Stimulated activated CD4-positive, alpha-beta T cell treated with anti-CD3 and anti-CD28 coated beads, Interleukin-2, amount 100 ng/mL, for 48 hours (primary cell): ENCODE results near the gene DUSP2.

Source experiments
- DNase-seq, 2 donors: peaks; one replicate each; pipeline ENCODE4 v3.0.0-alpha.2; 2020

Gene DUSP2, protein sequence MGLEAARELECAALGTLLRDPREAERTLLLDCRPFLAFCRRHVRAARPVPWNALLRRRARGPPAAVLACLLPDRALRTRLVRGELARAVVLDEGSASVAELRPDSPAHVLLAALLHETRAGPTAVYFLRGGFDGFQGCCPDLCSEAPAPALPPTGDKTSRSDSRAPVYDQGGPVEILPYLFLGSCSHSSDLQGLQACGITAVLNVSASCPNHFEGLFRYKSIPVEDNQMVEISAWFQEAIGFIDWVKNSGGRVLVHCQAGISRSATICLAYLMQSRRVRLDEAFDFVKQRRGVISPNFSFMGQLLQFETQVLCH

DNA sequence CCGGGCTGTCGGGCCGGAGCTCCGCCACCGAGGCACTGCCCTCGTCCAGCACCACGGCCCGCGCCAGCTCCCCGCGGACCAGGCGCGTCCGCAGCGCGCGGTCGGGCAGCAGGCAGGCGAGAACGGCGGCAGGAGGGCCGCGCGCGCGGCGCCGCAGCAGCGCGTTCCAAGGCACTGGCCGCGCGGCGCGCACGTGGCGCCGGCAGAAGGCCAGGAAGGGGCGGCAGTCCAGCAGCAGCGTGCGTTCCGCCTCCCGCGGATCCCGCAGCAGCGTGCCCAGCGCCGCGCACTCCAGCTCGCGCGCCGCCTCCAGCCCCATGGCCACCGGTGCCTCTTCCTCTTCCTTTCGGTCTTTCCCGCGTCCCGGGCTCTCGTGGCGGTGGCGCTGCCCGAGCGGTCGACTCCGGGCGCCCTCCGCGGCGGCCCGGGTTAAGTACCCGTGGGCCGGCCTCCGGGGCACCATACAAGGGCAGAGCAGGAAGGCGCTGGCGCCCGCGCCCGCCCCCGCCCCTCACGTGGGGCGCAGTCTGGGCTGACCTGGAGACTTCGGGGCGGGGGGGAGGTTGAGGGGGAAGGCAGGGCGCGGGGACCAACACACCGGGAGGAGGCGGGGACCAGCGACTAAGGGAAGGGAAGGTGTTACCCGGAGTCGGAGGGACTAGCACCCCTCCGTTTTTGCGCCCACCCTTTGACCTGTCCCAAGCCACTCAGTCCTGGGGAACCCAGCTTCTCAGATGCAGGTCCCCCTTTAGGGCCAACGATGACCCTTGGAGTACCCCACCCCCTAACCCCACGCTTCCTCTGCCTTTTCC is at the start of gene DUSP2:
DUSP2 (minus strand) TSS at position 405 of the 812 bp plus-strand sequence; CDS start at position 319, 86 bp downstream.
- DNase-seq = peak; percentile 87 to 94

DNA sequence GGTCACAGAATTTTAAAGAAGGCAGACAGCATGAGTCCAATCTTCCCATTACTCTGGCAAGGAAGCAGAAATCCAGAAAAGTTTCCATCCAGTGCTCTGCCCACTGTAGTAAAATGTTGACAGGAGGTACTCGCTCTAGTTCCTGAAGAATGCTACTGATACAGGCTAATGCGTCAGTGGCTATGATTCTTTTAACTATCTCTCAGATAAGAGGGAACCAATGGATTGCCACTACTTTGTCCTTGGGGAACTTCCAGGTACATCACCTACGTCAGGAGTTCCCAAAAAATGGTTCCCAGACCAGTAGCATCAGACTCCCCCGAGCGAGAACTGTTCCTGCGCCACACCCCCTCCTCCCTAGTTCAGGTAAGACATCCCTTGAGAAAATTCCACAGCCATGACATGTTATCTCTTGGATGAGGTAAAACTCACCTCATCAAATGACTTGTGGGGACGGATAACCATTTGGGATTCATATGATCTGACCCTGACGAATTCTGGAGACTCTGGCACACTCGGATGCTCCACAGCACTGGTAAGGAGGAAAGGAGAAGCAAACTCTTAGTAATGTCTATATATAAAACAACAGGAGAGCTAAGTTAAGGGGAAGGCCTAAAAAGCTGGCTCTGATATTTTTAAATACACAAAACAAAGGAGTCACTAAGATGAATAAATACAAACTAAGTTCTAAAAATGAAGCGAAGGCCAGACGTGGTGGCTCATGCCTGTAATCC is 46.9 kb upstream of the DUSP2 start:
- DNase-seq = no peak

DNA sequence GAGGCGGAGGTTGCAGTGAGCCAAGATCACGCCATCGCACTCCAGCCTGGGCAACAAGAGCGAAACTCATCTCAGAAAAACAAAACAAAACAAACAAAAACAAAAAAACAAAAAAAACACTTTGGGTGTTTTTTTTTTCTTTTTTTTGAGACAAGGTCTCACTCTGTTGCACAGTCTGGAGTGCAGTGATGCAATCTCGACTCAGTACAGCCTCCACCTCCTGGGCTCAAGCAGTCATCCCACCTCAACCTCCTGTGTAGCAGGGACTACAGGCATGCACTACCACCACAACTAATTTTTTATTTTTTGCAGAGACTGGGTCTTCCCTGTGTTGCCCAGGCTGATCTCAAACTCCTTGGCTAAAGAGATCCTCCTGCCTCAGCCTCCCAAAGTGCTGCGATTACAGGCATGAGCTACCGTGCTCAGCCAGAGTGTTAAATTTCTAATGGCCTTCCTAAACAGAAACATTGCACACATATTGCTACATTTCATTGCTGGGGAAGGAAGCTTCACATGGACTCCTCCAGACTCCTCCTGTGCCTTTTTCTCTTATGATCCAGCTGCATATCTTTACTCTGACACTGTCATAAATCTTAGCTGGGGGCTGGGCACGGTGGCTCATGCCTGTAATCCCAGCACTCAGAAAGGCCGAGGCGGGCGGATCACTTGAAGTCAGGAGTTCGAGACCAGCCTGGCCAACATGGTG is 43.7 kb upstream of the DUSP2 start:
- no peak for DNase-seq

DNA sequence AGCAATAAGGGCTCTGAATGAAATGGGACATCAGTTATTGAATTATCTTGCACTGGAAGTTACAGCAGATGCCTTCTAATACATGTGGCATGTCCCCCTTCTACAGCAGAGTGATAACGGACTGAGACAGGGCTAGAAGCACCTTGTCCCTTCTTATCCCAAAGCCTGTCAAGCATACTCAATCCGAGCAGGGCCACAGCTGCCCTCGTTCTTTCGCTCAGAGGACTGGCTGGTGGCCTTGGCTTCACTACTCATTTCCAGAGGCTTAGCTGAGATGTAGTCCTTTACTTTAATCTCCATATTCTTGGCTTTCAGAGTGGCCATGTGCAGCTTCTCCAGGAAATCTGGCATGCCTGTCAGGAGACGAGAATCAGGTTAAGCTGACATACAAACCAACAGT is 41.3 kb upstream of the DUSP2 start:
- DNase-seq = no peak

DNA sequence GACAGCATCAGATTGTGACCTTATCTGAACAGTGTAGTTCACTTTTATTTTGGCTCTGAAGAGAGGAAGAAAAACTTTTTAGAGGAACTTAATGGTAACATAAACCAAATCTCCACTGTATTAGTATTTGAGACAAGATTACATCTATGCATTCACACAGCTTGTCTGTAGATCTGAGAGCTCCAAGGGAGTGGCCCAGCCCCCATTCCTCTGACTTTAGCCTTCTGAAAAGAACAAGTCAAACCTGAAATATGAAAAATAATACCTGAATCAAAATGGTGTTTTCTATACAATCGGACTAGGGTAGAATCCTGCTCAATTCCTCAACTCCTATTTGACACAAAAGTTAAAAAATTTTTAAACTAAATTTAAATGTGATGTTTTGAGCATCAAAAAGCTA is 40.3 kb upstream of the DUSP2 start:
- no peak for DNase-seq

DNA sequence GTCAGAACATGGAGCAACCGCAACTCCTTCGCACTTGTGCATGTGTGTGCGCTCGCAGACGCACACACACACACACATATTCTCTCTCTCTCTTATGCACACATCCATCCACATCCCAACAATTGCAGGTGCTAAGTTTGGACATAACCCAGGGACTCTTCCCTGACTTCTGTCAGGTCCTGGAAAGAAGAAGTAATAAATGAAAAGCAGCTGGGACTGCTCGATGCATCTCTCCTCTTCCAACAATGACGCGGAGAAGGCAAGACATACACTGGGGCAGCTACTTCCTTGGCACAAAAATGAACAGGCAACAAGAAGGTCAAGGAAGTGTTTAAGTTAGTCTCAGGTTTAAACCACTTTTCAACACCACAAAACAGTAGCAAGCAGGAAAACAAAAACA is 39.7 kb upstream of the DUSP2 start:
- DNase-seq = no peak

DNA sequence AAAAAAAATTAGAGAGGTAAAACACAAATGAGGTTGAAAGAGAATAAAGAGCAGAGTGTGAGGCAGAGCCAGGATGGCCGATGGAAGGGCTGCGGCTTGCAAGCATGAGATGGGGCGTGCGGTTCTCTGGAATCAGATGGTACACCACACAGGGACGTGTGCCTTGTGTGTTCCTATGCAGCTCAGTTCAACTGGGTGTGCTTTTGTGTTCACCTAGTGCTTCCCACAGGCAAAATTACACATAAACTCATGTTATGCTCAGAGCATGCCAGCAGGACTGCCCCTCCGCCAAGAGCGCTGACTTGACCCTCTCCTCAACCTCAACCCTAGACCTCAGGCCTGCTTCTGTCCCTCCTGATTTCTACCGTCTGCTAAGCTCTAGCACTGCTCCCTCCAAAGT is 38.9 kb upstream of the DUSP2 start:
- DNase-seq = no peak

DNA sequence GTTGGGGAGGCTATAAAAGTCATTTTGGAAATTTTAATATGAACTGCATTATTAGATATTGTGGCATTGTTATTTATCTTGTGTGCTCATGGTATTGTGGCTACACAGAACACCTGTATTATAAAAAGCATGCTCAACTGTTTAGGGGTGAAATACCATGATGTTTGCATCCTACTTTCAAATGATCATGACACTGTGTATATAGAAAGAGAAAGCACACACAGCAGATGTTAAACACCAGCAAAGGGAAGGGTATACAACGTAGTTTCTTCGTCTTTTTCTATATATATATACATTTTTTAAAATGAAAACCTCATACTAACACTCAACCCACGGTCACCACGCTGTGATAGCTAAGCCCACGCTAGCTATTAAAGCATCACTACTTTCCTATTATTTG is 36.3 kb upstream of the DUSP2 start:
- DNase-seq = no peak

DNA sequence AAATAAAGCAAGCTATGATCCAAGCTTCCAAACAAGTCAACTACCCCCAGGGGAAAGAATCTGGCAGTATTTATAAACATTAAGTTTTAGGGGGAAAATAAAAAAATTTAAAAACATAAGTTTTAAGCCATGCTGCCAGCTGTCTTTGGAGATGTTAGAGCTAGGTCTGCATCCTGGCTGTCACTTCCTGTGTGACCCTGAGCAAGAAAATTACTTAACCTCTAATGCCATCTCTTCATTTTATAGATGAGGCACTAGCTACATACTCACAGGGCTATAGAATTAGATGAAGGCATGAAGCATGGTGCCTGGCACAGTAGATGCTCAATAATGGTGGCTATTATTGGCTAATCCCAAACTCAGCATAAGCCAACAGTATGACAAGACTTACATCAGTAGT is 35.3 kb upstream of the DUSP2 start:
- DNase-seq = no peak

DNA sequence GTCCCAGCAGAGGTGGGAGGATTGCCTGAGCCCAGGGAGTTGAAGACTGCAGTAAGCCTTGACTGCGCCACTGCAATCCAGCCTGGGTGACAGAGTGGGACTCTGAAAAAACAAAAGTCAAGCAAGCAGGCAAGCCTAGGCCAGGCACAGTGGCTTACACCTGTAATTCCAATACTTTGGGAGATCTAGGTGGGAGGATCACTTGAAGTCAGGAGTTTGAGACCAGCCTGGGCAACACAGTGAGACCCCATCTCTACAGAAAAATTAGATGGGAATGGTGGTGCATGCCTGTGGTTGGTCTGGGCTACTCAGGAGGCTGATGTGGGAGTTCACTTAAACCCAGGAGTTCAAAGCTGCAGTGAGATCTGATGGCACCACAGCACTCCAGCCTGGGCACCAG is 34.8 kb upstream of the DUSP2 start:
- no peak for DNase-seq

DNA sequence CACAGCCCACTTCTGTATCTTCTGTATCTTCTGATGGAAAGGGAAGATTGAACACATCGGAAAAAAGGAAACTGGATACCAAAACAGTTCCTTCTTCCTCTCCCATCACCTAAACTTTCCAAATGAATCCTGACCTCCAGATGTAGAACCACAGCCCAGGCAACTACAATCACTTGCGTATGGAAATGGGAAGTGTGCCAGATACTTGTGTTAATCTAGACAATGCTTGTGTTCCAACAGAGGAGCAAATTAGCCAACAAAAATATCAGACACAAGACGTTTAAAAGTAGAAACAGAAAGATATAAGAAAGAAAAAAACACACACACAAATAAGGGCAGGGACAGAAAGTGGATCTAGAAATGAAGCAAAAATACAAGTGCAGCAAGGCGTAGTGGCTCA is 31.4 kb upstream of the DUSP2 start:
- no peak for DNase-seq

DNA sequence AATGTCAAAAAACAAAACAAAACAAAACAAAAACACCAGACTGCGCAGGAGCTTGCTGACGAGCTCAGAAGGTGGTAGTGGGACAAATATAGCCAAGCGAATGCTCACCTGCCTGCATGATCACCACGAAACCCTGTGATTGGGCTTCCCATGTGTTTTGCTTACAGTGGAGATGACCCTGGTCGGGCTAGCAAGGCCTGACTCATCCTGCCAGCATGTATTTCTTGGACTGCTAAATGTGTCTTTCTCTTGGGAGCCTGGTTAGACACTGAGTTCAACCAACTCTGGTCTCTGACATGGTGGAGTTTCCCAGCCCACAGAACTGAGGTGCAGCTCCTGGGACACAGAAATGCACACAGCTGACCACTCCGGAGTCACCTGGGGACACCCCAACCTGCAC is 30.7 kb upstream of the DUSP2 start:
- DNase-seq = no peak

DNA sequence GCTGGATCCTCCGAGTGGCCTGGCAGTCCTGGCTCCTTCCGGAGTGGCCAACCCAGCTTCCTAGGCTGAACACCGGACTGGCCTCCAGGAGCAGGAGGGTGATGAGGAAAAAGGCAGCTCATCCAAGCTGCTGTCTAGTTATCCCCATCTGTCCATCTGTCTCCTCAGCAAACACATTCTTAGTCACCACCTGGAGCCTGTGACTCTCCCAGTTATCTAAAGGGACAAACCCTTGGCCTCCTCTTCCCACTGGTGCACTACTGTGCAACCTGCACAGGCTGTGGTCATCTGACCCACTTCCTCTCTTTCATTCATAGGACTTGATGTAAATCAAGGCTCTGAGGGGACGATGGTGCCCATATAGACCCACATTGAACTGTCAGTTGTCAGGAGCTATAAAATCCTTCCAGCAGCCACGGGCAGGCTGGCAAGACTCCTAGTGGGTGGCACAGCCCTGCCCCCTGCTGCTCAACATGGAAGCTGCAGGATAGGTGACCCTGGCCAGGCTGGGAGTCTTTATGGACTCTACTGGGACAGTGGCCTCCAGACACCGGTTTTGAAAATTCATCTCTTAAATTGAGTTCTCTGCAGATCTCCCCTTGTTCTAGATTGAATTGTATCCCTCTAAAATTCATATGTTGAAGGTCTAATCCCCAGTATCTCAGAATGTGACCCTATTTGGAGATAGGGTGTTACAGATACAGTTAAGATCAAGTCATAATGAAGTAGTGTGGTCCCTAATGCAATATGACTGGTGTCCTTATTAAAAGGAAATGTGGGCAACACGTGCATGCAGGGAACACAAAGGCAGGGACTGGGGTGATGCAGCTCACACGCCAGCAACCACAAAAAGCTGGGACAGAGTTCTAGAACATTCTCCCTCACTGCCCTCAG is 29.3 kb upstream of the DUSP2 start:
- peak; percentile 83 to 85 for DNase-seq

DNA sequence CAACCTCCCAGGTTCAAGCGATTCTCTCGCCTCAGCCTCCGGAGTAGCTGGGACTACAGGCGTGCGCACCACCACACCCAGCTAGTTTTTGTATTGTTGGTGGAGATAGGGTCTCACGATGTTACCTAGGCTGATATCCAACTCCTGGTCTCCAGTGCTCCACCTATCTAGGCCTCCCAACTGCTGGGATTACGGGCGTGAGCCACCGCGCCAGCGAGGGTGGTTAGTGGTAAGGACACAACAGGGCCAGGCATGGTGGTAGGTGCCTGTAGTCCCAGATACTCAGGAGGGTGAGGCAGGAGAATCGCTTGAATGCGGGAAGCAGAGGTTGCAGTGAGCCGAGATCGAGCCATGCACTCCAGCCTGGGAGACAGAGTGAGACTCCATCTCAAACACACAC is 26.6 kb upstream of the DUSP2 start:
- DNase-seq = no peak

DNA sequence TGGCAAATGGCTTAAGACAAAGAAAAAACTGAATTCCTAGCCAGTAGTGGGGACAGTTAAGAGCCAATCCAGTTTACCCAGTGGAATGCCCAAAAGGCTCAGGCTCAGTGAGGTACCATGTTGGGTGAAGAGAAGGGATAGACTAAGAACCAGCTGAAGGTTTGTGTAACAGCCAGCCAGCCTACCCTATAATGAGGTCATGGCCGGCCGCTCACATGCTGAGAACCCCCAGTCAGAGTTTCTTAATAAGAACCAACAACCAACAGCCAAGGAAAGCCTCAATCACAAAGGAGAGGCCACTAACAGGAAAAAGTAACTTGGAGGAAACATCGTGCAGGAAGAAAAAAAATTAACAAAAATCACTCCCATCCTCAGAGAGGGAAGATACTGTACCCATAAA is 25.4 kb upstream of the DUSP2 start:
- no peak for DNase-seq

DNA sequence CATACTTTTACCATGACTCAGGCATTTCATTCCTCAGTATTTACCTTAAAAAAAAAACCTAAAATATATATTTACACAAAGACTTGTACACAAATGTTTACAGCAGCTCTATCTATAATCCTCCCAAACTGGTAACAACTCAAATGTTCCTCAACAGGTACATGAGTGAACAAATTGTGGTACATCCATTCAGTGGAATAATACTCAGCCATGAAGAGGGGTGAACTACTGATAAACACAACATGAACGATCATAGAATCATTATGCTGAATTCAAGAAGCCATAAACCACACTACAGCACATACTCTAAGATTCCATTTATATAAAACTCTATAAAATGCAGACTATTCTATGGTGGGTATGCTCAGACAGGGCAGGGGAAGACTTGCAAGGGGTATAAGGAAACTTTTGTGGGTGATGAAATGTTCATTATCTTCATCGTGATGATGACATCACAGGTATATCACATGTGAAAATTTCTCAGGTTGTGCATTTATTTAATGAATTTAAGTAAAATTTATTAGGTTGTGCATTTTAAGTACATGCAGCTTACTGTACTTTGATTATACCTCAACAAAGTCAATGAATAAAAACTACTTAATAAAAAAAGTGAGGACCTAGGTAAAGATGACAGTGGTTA is 24.7 kb upstream of the DUSP2 start:
- DNase-seq = no peak

DNA sequence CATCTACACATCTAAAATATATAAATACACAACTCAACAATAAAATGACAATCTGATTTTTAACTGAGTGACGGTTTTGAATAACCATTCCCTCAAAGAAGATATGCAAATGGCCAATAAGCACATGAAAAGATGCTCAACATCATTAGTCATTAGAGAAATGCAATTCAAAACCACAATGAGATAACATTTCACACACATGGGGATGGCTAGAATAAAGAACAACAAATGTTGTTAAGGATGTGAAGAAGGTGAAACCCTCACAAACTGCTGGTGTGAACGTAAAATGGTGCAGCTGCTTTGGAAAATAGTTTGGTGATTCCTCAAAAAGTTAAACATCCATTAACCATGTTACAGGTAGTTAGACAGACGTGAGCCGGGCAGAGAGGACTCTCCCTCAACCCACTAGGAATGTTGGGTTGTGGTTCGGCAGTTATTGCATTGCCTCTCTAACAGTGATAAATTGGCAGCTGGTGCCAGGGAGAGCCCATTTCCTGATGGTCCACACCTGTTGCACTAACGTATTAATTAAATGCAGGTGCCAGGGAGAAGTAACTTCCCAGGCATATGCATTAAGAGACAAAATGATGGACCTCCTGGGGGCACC is 22.3 kb upstream of the DUSP2 start:
- DNase-seq = no peak

DNA sequence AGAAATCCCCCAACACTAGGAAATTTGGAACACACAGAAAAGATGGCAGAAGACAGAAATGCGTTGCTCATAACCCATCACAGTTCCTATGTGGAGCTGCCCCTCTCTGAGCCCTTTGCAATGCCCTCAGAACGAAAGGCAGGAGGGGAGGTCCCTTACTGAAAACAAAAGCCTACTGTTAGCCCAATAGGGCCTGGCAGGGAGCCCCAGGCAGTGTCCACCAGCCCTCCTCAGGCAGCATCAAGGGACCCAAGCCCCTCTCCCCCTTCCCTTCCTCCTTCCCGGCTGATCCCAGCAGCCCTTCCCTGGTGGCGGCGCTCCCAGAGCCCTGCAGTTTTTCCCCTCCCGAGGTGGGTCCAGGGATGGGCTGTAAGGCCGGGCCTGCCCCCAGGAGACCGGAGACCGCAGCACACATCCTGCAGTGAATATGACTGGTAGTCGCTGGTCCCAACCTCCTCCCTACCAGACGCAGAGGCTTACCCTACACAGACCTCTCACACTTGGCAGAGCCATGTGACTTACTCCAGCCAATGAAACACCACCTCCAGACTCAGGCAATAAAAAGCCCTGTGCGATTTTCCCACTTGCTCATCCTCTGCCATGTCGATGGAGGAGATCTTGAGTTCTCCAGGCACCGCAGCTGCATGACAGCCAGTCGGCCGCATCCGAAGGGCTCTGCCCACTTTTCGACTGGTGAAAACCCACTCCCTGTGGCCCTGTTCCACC is 19.4 kb upstream of the DUSP2 start:
- DNase-seq = no peak

DNA sequence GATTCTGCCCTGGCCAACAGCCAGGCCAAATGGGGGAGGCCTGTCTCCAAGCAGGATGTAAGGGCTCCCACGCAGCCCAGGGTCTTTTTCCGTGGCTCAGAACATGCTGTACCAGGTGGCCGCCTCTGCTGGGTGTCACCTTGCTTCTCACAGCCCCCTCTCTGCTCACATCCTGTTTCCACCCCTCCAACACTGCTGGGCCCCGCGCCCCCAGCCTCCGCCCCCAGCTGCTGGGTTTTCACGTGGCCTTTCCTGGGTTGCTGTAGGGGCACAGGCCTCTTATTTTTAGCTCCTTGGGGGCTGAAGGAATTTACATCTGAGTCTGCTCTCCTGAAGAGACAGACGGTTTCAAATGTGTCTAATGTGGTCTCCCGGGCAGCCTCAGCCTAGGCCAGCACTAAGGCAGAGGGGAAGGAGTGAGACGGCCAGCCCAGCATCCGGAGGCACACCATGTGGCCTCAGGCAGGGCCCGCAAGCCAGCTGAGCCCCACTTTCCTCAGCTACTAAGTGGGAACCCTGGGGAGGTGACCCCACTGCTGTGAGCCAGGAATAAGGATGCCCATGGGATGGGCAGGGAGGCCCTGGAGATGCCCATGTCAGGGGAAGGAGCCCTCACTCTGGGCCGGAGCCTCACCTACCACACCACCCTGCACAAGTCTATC is 18.7 kb upstream of the DUSP2 start:
- no peak for DNase-seq

DNA sequence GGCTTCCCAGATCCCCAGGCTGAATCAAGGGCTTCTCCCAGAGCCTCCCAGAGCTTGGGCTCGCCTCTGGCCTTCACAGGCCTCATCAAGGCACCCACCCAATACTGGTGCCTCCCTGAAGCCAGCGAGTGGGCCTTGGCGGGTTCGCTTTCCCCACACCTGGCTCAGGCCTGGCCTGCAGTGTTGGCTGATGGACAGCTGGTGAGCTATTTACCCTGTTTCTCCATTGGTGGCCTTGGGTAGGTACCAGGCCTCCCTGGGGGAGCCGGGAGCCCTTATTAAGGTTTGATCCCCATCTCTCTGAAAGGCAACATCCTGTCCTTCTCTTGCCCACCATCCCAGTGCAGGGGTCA is 18.2 kb upstream of the DUSP2 start:
- DNase-seq = no peak
